ENCODE measurements around the gene SYTL1.

Gene SYTL1

DNA sequence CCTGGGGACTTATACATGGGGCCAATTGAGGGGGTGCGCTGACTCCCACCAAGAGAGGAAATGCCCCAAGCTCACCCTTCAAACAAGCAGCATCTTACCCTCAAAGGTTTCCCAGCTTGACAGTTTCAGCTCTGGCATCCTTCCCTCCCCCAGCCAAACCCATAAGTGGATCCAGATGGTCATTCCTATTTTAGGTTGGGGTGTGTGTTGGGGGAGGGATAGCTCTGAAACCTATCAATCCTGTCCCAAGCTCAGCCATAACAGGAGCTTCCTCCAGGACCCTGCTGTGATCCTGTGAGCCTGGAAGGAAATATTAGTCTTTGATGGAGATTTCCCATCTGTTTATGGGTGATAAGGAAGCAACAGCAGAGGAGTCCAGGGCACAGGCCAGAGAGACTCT lies 23.2 kb upstream of the SYTL1 start:
- DNase-seq, result no peak

DNA sequence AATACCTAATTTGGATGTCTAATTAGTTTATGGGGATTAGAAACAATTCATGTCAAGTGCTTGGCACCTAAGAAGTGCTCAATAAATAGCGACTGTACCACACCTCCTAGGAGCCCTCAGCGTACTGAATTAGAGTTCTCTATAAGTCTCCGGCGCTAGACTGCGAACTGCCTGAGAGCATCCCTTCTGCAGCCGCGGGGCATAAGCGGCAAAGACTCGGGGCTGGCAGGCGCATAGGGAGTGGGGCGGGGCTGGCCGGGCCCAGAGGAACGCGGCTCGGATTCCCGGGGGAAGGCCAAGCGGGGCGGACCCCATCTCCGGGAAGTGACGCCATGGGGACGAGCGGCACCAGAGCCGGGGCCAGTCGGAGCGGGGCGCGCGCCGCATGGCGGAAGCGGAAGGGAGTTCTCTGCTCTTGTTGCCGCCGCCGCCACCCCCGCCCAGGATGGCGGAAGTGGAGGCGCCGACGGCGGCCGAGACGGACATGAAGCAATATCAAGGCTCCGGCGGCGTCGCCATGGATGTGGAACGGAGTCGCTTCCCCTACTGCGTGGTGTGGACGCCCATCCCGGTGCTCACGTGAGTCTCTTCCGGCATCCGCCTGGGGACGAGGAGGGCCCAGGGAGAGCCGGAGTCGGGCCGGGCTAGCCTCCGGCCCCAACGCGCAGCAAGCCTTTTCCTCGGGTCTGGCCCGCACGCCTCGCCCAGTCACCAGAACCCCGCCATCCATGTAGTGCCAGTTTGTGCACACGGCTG lies 19.8 kb upstream of the SYTL1 start, which contains the start of gene TMEM222:
TMEM222 (plus strand) TSS at position 351 of the 756 bp plus-strand sequence; CDS start at position 386, 35 bp downstream.
- DNase-seq, result peak; percentile 88 to 99 (median 96)

- DNase-seq, result no peak
Measured at GRCh38 chr1:27322569-27323240, 19.1 kb upstream of the SYTL1 start.

- no peak for DNase-seq
Measured at GRCh38 chr1:27325286-27325685, 16.5 kb upstream of the SYTL1 start.

GRCh38 chr1:27327964-27328363 lies 13.9 kb upstream of the SYTL1 start:
- no peak for DNase-seq

GRCh38 chr1:27330786-27331185 lies 11.0 kb upstream of the SYTL1 start:
- DNase-seq, result no peak

DNA sequence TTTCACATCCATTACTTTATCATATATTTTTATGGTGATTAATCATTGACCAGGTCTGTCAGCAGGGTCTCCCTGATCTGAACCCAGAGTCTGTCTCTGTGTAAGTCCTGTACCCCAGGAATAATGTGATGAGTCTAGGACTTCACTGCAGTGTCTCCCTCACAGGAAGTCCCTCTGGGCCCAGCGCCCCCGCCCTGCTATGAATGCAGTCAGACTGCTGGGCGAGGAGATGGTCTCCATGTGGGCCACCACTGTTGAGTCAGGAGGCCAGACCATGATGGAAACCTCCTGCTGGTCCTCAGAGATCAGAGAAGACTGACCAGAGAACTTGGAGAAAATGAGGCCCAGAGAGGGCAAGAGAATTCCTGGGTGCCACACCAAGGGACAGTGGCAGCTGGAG lies 10.4 kb upstream of the SYTL1 start:
- no peak for DNase-seq

GRCh38 chr1:27331922-27332321 lies 9.9 kb upstream of the SYTL1 start:
- DNase-seq, result no peak

- peak in 14 of 56 donors; percentile 5 to 57 (median 25) for DNase-seq
Measured at GRCh38 chr1:27332536-27333281, 9.1 kb upstream of the SYTL1 start.

DNA sequence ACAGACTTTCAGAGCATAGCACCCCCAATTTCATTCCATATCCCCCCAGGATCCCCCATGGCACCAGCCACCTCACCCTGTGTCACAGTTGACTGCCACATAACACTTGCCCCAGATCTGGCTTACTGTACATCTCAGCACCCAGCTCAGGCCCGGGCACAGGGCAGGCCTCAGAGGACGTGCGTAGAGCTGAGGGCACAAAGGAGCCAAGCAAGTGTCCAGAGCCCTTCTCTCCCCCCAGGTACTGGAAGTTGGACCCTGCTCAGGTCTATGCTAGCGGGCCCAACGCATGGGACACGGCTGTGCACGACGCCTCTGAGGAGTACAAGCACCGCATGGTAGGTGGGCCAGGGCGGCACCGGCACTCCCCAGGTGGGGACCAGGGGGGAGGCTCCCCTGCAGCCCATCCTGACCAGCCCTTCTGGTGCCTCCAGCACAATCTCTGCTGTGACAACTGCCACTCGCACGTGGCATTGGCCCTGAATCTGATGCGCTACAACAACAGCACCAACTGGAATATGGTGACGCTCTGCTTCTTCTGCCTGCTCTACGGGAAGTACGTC lies 8.0 kb upstream of the SYTL1 start:
- no peak for DNase-seq

GRCh38 chr1:27335506-27336422 lies 6.1 kb upstream of the SYTL1 start:
- DNase-seq, result no peak

GRCh38 chr1:27336756-27337155 lies 5.1 kb upstream of the SYTL1 start:
- no peak for DNase-seq

DNA sequence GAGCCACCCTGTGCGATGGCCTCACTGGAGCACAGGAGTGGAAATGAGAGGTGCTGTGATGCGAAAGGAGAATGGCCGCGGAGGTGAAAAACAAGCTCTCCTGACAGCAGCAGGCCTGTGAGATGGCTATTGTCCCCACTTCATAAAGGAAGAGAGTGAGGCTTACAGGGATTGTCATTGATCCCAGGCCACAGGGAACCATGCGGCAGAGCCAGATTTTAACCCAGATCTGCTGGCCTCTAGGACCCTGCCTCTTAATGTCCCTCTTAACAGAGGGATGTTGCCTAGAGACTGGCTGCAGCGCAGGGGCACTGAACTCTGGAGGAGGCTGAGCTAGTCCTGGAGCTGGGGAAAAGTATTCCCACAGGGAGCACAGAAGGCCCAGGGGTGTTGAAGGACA lies 3.1 kb upstream of the SYTL1 start:
- no peak for DNase-seq

DNA sequence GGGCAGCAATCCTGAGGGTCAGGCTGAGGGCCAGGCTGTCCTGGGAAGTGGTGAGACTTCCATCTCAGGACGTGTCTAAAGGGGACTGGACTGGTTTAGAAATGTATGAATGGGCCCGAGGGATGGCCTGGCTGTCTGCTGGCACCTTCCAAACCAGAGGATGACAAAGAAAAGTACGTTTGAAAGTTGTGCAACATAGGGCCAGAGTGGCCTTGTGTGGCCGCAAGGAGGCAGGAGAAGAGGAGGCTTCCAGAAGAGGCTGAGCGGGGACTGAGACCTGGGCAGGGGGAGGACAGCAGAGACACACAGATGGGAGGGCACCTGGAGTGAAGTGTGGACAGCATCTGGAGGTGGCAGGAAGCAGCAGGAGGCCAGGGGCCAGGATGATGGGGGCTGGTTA lies 2.6 kb upstream of the SYTL1 start:
- no peak for DNase-seq

DNA sequence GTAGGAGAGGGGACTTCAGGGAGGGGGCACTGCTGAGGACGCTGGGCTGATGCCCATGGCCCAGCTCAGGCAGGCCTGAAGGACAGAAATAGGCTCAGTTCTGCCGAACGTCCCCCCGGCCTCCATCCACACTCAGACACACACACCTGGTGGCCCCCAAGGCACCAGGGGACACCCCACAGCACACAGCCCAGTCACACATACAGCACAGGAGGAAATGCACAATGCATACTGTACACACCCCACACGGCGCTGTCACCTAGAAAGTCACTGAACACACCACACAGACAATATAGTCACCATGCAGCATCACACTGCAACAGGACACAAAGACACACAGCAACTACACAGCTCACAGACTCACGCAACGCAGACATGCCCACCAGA lies 562 bp downstream of the SYTL1 start:
- DNase-seq, result no peak

- DNase-seq, result no peak
Measured at GRCh38 chr1:27342778-27343638, 1.2 kb downstream of the SYTL1 start.

- DNase-seq, result no peak
Measured at GRCh38 chr1:27343639-27344025, 1.8 kb downstream of the SYTL1 start.

- DNase-seq, result no peak
Measured at GRCh38 chr1:27345272-27345671, 3.5 kb downstream of the SYTL1 start.

- DNase-seq, result no peak
Measured at GRCh38 chr1:27346357-27346756, 4.5 kb downstream of the SYTL1 start.
